HG03108 (cell line): ENCODE results near the gene NRG2.

Experiments used
- ATAC-seq: cut with Tn5 transposase; IDR thresholded peaks from one replicate; pipeline ENCODE4 v1.9.1; 2021; ENCODE audit warnings: moderate library complexity; ENCODE audit not compliant: unreplicated experiment

The NRG2 gene

GRCh38 chr5:139910901-139911300 lies 132.2 kb downstream of the NRG2 start:
- no peak for ATAC-seq

- ATAC-seq = no peak
Measured at GRCh38 chr5:139910036-139910435, 133.1 kb downstream of the NRG2 start.

GRCh38 chr5:139908749-139909148 lies 134.3 kb downstream of the NRG2 start:
- no peak for ATAC-seq

GRCh38 chr5:139906661-139907060 lies 136.4 kb downstream of the NRG2 start:
- ATAC-seq = no peak

GRCh38 chr5:139904816-139905661 lies 138.1 kb downstream of the NRG2 start:
- no peak for ATAC-seq

- ATAC-seq = no peak
Measured at GRCh38 chr5:139904566-139904815, 138.6 kb downstream of the NRG2 start.

GRCh38 chr5:139903795-139904565 lies 139.1 kb downstream of the NRG2 start:
- ATAC-seq = no peak

- ATAC-seq = no peak
Measured at GRCh38 chr5:139903450-139903794, 139.7 kb downstream of the NRG2 start.

- ATAC-seq = no peak
Measured at GRCh38 chr5:139901986-139902385, 141.1 kb downstream of the NRG2 start.

GRCh38 chr5:139901251-139901575 lies 141.9 kb downstream of the NRG2 start:
- ATAC-seq = no peak

GRCh38 chr5:139900546-139901250 lies 142.4 kb downstream of the NRG2 start:
- ATAC-seq = no peak

GRCh38 chr5:139898981-139899380 lies 144.1 kb downstream of the NRG2 start:
- ATAC-seq = no peak

- no peak for ATAC-seq
Measured at GRCh38 chr5:139897982-139898381, 145.1 kb downstream of the NRG2 start.

GRCh38 chr5:139897342-139897741 lies 145.8 kb downstream of the NRG2 start:
- no peak for ATAC-seq

GRCh38 chr5:139896718-139897117 lies 146.4 kb downstream of the NRG2 start:
- ATAC-seq = no peak

- no peak for ATAC-seq
Measured at GRCh38 chr5:139895647-139896046, 147.5 kb downstream of the NRG2 start.

GRCh38 chr5:139895046-139895445 lies 148.1 kb downstream of the NRG2 start:
- ATAC-seq = no peak

GRCh38 chr5:139893873-139894272 lies 149.2 kb downstream of the NRG2 start:
- no peak for ATAC-seq

GRCh38 chr5:139889410-139889809 lies 153.7 kb downstream of the NRG2 start:
- no peak for ATAC-seq

GRCh38 chr5:139888370-139888769 lies 154.7 kb downstream of the NRG2 start:
- ATAC-seq = no peak

- no peak for ATAC-seq
Measured at GRCh38 chr5:139886213-139886612, 156.9 kb downstream of the NRG2 start.

GRCh38 chr5:139885857-139886208 lies 157.3 kb downstream of the NRG2 start:
- no peak for ATAC-seq
